Cerebellar cortex (tissue), 1 donor: ENCODE data around the gene GPM6B.
"Not testable (repeated sequence)": the region's sequence is repeated elsewhere in the genome, so short reads cannot be mapped to it uniquely, and the experiment has no call there.

Experiments used
- DNase-seq: peaks from one replicate; pipeline ENCODE4 v3.0.0-alpha.2; 2015; ENCODE audit warnings: low spot score

GPM6B gene

DNA sequence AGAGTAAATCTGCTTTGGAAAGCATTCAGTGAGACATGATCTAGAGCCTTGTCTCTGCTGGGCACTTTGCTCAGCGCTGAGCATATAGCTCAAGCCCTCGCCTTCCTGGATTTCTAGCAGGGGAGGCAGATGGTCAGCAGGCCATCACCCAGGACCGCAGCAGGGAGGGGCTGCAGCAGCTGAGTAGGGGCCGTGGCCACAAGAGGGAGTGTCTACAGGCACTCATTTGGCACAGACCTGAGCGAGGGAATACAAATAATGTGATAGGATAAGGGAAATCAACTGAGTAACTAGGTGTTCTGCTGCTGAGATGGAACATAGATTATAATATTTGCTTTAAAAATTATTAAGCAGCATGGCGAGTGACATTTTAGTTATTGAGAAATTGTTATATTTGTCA, 52.1 kb downstream of the GPM6B start:
- DNase-seq = peak; percentile 82

DNA sequence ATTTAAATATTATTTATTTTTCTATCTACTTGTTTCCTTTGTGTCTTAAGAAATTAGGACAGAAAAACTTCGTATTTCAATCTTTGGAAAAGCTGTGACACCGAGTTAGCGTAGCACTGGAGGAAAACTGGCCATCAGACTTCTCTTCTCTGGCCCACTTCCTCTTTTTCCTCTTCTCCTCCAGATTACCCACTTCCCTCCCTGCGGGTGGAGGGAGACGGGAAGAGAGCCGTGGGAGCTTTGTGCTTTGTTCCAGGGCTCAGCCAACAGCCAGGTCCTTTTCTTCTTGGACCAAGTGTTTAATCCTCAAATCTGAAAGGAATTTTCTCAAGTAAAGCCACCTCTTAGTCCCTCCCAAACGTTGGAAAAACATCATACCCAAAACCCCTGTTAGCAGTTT, 52.6 kb downstream of the GPM6B start:
- DNase-seq = no peak

DNA sequence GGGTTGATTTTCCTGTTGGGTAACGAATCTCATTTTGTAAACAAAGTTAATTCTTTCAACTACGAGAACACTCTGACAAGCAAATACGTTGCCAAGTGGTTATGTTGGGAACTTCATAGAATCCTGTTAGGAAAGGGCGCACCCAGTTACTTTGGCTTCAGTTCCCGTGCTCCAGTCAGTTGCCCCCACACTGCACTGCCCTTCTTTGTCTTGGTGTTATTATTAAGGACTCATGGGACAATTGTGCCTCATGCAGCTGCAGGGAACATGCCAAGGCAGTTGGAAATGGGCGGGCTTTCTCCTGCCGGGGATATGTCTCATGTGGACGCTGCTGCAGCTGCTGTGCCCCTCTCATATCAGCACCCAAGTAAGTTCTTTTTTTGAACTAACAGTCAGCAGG, 53.4 kb downstream of the GPM6B start:
- DNase-seq = no peak

DNA sequence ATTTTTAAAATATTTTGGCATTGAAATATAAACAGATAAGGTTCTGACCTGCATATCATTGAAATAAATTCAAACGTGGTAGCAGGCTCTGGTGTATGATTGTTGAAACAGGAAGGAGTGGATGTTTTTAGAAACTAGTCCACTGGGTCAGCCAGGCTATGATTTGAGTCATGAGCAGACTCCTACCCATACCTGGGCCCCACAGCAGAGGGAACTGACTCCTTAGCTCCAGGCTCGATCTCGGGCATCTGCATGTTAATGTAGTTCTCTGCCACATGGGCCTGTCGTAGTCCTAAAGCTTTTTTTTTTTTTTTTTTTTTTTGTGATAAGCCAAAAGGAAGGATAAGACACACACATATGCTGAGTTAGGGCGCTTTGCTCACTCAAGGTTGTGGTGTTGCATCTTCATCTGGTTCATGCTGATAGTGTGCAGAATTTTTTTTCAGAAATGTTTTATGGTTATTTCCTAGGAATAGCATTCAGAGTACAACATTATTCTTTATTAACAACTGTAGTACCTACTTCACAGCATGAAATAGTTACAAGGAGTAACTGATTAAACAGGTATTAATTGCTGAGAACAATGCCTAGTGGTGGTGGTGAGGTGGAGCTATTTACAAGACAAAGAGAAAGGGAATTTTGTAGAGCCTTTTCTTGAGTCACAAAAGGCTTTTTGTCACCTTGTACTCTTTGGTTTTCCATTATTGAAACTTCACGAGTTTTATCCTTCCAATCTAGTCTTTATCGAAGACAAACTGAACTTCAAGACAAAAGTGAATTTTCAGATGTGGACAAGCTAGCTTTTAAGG, 55.1 kb downstream of the GPM6B start:
- DNase-seq = no peak

DNA sequence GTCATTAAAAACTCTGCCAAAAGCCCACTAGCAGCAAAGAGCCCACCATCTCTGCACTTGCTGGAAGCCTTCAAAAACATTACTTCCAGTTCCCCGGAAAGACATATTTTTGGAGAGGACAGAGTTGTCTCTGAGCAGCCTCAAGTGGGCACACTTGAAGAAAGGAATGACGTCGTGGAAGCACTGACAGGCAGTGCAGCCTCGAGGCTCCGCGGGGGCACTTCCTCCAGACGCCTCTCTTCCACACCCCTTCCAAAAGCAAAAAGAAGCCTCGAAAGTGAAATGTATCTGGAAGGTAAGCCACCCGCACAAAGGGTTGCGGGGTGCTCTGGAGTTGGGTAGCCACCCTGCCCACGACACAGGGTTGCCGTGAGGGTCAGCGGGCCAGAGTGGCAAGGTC, 56.5 kb downstream of the GPM6B start:
- DNase-seq = no peak

DNA sequence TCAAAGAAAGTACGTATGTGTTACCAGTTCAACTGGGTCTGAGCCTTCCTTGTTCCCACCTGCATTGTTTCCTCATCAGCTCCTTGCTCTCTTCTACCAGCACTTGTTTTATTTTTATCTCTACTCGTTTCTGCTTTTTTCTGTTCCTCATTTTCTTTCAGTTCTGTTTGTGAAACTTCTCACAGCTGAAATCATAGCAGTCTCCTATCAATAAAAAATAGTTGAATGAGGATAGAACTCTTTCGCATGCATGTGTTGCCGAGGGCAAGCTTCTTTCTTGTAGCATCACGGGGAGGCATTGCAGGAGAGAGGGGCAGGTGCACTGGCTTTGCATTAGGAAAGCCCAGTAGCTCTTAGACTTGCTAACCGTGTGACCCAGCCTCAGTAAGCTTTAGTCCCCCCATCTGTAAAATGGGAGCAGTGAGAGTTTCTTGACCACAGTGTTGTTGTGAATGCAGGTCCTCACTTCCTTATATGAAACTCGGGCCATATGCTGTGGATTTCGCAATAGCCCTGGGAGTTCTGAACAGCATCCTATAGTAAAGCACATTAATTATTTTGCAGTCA, 57.7 kb downstream of the GPM6B start:
- DNase-seq = no peak

DNA sequence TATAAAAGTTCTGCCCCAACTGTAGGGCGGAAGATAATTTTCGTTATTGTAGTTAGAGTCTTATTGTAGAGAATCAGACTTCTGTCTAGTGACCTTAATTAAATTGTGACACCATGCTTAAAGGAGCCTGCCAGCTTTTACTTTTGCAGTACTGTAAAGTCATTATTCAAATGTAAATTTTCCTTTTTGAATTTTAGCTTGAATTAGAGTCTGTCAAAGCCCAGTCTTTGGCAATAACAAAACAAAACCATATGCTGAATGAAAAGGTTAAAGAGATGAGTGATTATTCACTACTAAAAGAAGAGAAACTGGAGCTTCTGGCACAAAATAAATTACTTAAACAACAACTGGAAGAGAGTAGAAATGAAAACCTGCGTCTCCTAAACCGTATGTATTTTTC, 60.5 kb downstream of the GPM6B start:
- DNase-seq = no peak

DNA sequence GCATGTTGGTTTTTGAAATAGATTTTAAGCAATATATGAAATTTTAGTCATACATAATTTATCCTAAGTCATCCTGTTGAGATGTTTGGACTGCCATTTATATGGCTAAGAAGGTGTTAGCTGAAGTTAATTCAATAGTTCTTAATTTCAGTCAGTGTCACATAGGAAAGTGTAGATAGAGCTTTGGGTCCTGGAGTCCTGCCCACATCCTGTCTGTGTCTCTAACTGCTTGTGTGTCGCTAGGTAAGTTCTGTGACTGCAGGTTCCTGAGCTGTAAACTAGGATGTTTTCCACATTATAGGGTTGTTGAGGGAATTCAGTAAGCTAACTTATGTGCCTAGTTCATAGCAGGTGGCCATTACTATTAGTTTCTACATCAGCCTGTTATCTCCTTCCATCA, 61.6 kb downstream of the GPM6B start:
- no peak for DNase-seq

DNA sequence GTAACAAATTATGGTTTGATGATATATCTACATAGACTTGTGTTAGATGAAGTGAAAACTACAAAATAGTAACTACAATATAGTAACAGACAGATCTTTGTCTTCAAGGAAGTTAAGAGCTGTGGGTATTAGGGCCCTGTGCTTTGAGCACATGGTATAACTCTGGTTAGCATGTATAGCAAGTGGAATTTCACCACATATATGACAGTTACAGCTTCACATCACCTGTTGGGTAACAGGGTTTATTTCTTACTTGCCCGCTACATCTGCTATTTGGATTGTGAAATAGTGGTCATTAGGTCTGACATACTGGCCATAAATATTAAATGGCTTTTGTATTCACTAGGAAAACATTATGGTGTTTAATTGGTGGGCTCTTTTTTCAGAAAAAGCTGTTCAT, 62.1 kb downstream of the GPM6B start:
- no peak for DNase-seq

DNA sequence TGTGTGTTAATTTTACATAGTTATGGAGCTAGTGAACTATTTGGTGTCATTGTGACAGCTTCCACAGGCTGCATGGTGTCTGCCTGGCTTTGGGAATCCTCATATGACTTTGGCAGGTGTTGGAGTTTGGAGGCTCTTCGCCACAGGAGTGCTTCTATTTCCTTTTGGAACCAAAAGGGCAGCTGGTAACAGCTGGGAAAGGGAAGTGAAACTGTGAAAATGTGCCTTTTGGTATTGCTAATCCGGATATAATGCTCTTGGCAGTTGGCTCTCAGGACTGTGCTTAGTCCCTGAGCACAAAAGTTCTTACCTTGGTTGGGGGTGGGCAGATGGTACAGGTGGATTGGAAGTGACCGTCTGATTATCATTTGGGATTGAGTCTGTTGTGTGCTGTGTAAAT, 64.2 kb downstream of the GPM6B start:
- no peak for DNase-seq

DNA sequence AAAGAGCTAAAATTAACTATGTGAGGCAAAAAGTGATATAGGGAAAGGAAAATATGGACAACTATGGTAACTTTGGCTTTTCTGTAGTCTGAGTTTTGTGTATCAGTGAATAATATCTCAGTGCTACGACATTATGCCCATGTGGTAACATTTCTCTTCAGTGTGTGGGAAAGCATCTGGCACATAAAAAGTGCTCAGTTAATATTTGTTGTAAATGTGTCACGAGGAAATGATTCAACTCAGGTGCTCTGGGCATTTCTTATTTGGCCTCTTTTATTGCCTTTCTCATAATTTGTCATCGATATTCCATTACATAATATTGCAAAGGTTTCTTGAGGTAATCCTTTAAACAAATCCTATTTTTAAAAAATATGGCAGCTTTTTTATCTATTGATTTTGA, 64.8 kb downstream of the GPM6B start:
- DNase-seq = no peak

DNA sequence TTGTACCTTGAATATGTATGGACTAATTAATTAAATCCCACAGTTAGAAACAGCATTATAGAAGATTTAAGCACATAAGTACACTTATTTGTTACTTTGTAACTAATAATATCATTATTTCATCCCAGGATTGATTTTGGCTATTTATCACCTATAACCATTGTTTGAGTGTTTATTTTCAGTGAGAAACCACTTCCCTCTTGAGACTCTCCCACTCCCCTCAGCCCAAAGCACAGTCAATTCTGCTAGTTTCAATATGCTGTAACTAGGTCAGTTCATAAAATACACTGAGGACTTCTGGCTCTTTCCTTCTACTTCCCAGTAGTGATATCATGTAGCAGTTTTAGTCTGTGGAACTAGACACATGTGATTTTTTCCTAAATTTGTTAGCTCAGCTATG, 66.1 kb downstream of the GPM6B start:
- no peak for DNase-seq

DNA sequence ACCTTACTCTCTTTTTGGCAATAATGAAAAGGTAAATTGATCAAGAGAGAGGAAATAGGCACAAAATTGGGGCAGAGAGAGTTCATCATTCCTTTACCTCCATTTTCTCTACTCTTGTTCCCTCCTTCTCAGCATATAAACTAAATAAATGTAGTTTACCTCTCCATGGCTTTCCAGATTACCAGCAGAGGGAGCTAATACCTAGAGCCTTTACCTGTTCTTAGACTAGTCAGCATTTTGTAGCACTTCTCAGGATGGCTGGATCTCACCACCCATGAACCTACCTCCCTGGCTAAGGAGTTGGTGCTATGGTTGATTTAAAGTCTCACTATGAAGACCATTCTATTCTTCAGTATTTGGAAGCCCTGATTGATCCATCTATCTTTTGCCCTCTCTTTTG, 66.7 kb downstream of the GPM6B start:
- DNase-seq = peak; percentile 61

DNA sequence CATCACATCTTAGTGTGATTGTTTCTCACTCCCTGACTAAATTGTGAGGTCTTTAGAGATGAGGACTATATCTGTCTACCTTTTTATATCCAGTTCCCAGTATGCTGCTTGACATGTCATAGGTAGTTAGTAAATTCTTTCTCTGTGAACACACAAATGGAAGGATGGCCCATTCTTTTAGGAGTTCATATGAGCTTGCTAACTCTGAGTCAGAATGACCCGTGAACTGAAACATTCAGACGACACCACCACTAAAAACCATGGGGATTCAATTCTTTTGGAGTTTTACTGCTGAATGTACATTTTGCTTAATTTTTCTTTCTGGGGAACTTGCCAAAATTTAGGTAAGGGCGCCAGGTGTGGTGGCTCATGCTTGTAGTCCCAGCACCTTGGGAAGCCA, 68.4 kb downstream of the GPM6B start:
- DNase-seq = no peak

DNA sequence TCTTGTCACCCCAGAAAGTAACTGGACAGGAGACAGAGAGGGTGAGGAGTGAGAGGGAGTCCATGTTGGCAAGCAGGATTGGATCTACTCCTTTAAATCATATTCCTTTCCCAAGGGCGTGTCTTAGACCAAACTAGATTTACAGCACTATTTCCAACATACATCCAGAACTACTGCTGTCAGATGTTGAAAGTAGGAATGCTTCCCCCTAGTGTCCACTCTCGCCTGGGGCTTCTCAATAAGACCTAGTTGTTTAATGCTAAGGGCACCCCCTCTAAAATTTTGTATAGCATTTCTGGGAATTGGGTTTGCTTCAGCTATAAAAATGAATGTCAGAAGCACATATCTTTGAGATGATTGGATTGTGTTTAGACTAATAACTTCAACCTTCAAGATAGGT, 69.1 kb downstream of the GPM6B start:
- peak; percentile 49 for DNase-seq

DNA sequence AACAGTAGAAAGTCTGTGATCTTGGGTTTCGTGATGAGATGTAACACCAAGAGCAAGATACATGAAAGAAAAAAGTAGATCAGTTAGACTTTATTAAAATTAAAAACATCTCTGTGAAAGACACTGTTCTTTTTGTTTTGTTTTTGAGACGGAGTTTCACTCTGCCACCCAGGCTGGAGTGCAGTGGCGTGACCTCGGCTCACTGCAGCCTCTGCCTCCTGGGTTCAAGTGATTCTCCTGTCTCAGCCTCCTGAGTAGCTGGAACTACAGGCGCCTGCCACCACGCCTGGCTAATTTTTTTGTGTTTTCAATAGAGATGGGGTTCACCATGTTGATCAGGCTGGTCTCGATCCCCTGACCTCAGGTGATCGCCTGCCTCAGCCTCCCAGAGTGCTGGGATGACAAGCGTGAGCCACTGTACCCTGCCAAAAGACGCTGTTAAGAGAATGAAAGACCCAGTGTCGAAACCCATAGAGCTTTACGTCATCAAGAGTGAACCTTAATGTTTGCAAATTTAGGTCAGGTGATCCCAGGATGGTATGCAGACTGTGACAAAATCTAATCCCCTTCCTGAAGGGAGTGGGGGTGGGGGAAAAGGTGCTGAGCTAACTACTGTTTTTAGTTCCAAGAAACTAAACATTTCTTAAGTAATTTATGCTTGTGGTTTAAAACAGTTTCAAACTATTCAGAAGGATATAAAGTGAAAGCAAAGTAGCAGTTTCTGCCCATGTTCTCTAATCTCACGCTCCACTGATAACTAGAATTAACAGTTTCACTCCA, 74.3 kb downstream of the GPM6B start:
- DNase-seq = no peak

DNA sequence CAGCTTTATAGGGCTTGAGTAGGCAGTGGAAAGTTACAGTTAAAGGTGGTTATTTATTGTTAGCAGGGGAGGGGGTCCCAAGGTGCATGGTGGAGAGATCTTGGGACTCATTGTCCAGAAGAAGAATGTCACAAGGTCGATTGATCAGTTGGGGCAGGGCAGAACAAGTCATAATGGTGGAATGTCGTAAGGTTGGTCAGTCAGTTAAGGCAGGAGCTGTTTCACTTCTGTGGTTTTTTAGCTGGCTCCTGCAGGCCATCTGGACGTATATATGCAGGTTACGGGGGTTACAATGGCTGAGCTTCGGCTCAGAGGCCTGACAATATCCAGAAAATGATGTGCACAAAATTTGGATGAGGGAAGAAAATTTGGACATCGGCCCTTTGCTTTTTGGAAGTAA, 75.2 kb downstream of the GPM6B start:
- DNase-seq = no peak

DNA sequence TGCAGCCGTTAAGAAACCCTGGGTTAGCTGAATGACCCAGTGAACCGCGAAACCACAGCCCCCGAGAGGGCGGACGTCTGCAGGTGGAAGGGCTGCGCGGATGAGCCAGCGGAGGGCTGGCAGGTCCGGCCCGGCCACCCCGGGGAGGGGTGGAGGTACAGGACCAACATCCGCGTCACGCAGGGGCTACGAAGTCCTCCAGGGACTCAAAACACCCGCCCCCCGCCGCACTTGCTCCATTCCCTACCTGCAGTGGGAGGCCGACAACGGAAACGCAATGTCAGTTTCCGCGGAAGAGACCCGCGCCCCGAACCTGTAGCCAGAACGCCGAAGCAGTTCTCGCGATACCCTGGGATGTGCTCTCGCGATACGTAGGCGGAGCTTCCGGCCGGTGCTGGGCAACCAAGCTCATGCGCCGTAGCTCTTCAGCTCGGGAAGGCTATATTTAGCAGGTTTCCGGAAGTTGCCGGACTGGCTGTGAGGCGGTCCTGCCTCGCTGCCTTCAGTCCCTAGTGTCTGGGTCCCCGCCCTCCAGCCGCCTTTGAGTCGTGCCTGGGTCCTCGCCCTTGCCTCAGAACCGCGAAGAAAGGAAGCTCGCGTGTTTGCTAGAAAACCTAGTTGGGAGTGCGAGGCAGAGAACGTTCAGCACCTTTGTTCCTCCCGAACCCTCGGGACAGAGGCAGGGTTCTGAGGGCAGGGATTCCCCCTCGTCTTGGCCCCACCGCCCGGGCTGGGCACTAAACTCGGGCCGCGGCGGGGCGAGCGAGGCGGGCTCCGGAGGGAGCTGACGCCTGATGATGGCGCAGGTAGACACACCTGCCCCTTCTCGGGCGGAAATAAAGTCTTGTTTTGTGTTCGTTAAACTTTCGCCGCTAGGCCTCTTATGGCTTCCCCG, 82.4 kb downstream of the GPM6B start, which contains the start of the genes OFD1 and TRAPPC2:
OFD1 (plus strand) TSS at position 471 of the 895 bp plus-strand sequence; CDS start at position 795, 324 bp downstream.
TRAPPC2 (minus strand) TSS at position 343 of the 895 bp plus-strand sequence. CDS start 14,657 bp downstream, outside the sequence.
- peak; percentile 95 for DNase-seq

DNA sequence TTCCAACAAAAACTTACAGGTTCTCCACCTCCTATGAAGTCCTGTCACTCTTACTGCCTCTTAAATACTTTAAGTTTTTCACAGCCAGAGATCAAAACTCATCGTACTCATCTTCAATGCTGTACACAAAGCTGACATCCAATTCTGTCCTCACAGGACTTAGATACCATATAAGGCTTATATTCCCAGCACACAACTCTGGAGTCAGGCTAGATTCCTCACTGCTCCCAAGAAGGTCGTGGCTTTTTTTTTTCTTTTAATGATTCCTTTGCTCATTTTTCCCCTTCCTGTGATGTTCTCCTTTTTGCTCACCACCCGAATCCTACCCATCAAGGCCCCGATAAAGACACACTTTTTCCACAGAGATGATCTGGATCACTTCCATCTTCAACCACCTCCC, 83.4 kb downstream of the GPM6B start:
- no peak for DNase-seq

DNA sequence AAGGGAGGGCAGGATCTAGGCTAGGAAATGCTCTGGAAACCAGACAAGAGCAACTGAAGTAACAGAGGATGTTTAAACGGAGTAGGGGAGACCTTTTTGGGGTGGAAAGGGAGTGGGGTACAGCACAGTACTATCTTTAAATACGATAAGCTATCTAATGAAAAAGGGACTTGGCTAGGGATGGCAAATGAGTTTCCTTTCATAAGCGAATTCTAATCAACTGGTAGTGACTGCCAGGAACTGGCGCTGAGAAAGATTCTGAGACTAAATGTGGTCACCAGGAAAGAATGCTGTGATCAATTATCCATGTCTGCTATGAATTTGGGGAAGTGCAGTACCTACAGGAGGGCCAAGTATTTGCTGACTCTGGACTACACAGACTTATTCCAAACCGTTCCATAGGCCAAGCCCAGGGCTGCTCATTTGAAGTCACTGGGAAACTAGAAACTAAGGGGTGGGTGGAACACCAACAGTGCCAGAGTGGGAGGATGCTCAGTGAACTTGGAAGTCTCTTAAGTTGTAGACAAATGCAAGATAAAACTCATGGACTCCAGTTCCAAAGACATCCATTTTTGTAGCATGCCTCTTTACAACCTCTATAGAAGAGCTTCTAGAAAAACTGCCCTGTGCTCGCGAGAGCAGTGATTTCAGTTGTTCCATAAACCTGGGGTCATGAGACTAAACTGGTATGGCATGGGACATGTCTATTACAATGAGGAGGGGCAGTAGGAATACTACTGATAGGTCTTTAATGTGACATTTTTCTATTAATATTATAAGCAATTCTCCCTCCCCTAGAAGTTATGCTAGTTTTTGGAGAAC, 84.4 kb downstream of the GPM6B start:
- DNase-seq = no peak

DNA sequence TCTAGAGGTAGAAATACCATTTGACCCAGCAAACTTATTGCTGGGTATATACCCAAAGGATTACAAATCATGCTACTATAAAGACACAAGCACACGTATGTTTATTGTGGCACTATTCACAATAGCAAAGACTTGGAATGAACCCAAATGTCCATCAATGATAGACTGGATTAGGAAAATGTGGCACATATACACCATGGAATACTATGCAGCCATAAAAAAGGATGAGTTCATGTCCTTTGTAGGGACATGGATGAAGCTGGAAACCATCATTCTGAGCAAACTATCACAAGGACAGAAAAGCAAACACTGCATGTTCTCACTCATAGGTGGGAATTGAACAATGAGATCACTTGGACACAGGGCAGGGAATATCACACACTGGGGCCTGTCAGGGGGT, 86.4 kb downstream of the GPM6B start:
- DNase-seq = not testable (repeated sequence)
